ENCODE measurements around the gene TMEM89.

DNA sequence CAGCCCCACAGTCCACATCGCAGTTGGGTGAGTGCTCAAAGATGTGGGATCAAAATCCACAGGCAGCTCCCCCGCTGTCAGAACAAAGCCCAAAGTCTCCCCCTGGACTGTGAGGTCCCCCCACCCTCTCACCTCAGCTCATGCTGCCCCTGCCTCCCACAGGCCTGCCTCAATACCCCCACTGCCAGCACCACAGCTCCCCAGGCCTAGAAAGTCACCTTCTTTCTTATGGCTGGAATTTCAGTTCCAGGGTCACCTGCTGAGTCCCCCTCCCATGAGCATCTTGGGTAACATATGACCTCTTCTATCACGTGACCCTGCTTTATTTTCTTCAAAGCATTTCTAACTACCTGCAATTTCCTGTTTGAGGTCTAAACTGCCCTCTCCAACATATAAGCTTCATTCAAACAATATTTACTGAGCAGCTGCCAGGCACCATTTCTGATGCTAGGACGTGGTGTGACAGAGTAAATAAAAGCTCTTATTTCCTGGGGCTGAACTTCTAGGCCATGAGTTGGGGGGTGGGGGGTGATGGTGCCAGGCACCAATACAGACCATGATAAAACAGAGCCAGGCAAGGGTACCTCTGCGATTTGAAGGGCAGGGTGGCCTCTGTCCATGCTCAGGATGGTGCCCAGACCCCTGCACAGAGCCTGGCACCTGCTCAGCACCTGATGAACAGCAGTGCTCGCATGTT is 2.4 kb upstream of the TMEM89 start:
- TF ChIP-seq, protein P1, sequence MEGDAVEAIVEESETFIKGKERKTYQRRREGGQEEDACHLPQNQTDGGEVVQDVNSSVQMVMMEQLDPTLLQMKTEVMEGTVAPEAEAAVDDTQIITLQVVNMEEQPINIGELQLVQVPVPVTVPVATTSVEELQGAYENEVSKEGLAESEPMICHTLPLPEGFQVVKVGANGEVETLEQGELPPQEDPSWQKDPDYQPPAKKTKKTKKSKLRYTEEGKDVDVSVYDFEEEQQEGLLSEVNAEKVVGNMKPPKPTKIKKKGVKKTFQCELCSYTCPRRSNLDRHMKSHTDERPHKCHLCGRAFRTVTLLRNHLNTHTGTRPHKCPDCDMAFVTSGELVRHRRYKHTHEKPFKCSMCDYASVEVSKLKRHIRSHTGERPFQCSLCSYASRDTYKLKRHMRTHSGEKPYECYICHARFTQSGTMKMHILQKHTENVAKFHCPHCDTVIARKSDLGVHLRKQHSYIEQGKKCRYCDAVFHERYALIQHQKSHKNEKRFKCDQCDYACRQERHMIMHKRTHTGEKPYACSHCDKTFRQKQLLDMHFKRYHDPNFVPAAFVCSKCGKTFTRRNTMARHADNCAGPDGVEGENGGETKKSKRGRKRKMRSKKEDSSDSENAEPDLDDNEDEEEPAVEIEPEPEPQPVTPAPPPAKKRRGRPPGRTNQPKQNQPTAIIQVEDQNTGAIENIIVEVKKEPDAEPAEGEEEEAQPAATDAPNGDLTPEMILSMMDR (IDR thresholded peaks at IDR 0.05) = no peak
- no peak for TF ChIP-seq POLR2A (IDR thresholded peaks at IDR 0.05)
